Brain microvascular endothelial cell (primary cell): ENCODE measurements around the gene GNPTAB.
A peak's percentile ranks its signal among the peaks of the same experiment; 100 is the strongest.

Source experiments
- DNase-seq: peaks from one replicate; pipeline ENCODE4 v3.0.0-alpha.2; 2020
- H3K27ac ChIP-seq: fragments of 250-450 bp; sonication (Bioruptor Pico); 2 replicates; pipeline ENCODE4 v1.5.1; 2020; ENCODE audit warnings: mild to moderate bottlenecking, moderate library complexity
- H3K27me3 ChIP-seq: fragments of 250-450 bp; sonication (Bioruptor Pico); replicated peaks from 2 replicates; pipeline ENCODE4 v1.5.1; 2020; ENCODE audit warnings: mild to moderate bottlenecking
- H3K36me3 ChIP-seq: fragments of 250-450 bp; sonication (Bioruptor Pico); replicated peaks from 2 replicates; pipeline ENCODE4 v1.5.1; 2020; ENCODE audit warnings: mild to moderate bottlenecking
- H3K4me3 ChIP-seq: 2 replicates; pipeline ENCODE4 v1.5.1; 2011; ENCODE audit warnings: low read depth, mild to moderate bottlenecking, control low read depth, low read length, moderate library complexity
- CTCF ChIP-seq: IDR thresholded peaks from 2 replicates; pipeline ENCODE4 v1.5.1; 2011; ENCODE audit warnings: low read depth, mild to moderate bottlenecking, moderate library complexity, low read length, control low read depth, inconsistent platforms; ENCODE audit errors: missing control alignments
- in situ Hi-C: cut with HindIII; loops from 2 replicates; pipeline ENCODE4 v1.10.0; 2017; ENCODE audit warnings: low sequenced_read_pairs, low pct_ligation_motif_present

GNPTAB gene

GRCh38 chr12:101802486-101802885 lies 28.3 kb downstream of the GNPTAB start:
- no peaks in the 10 kb centered on the region for H3K36me3 ChIP-seq
- H3K4me3 ChIP-seq, result no peak overlapping the region
- DNase-seq, result no peak
- no peak overlapping the region for H3K27ac ChIP-seq
- H3K27me3 ChIP-seq, result no peaks in the 10 kb centered on the region
- in situ Hi-C loops, result no loop called here
- TF ChIP-seq CTCF, result no peak

- no peak overlapping the region for H3K27ac ChIP-seq
- TF ChIP-seq CTCF, result no peak
- DNase-seq, result no peak
- H3K4me3 ChIP-seq, result no peak overlapping the region
- H3K36me3 ChIP-seq, result no peaks in the 10 kb centered on the region
- in situ Hi-C loops, result no loop called here
- H3K27me3 ChIP-seq, result no peaks in the 10 kb centered on the region
These were observed 31.0 kb downstream of the GNPTAB start for GRCh38 chr12:101799774-101800173.

- H3K27me3 ChIP-seq, result no peaks in the 10 kb centered on the region
- no peak overlapping the region for H3K4me3 ChIP-seq
- in situ Hi-C loops, result no loop called here
- H3K27ac ChIP-seq, result no peak overlapping the region
- no peaks in the 10 kb centered on the region for H3K36me3 ChIP-seq
- no peak for TF ChIP-seq CTCF
- no peak for DNase-seq
These were observed 35.0 kb downstream of the GNPTAB start for GRCh38 chr12:101795786-101796185.

- DNase-seq, result no peak
- H3K27ac ChIP-seq, result no peak overlapping the region
- no peaks in the 10 kb centered on the region for H3K36me3 ChIP-seq
- TF ChIP-seq CTCF, result no peak
- no peak overlapping the region for H3K4me3 ChIP-seq
- in situ Hi-C loops, result no loop called here
- no peaks in the 10 kb centered on the region for H3K27me3 ChIP-seq
These were observed 35.7 kb downstream of the GNPTAB start for GRCh38 chr12:101795013-101795412.

GRCh38 chr12:101794574-101794973 lies 36.2 kb downstream of the GNPTAB start:
- Histone ChIP-seq H3K4me3 (no peak overlapping the region), H3K27me3 (no peaks in the 10 kb centered on the region), H3K27ac (no peak overlapping the region), H3K36me3 (peaks cover under 1% of the 10 kb centered on the region)
- no peak for TF ChIP-seq CTCF
- in situ Hi-C loops, result no loop called here
- DNase-seq, result no peak

GRCh38 chr12:101793401-101793800 lies 37.4 kb downstream of the GNPTAB start:
- H3K27ac ChIP-seq, result peak overlapping the region; percentile 89
- no peak overlapping the region for H3K4me3 ChIP-seq
- TF ChIP-seq CTCF, result no peak
- in situ Hi-C loops, result no loop called here
- DNase-seq, result peak; percentile 75
- no peaks in the 10 kb centered on the region for H3K27me3 ChIP-seq
- H3K36me3 ChIP-seq, result peaks cover 2% of the 10 kb centered on the region
